SH-SY5Y (cell line): ENCODE measurements around the gene NPHP4.

Experiments used
- GATA2 ChIP-seq: IDR thresholded peaks from 2 replicates; pipeline ENCODE4 v1.6.1; 2011; ENCODE audit warnings: mild to moderate bottlenecking, low read depth, low read length
- GATA3 ChIP-seq: IDR thresholded peaks from 2 replicates; pipeline ENCODE4 v1.6.1; 2011; ENCODE audit warnings: low read depth, mild to moderate bottlenecking, low read length, moderate library complexity

DNA sequence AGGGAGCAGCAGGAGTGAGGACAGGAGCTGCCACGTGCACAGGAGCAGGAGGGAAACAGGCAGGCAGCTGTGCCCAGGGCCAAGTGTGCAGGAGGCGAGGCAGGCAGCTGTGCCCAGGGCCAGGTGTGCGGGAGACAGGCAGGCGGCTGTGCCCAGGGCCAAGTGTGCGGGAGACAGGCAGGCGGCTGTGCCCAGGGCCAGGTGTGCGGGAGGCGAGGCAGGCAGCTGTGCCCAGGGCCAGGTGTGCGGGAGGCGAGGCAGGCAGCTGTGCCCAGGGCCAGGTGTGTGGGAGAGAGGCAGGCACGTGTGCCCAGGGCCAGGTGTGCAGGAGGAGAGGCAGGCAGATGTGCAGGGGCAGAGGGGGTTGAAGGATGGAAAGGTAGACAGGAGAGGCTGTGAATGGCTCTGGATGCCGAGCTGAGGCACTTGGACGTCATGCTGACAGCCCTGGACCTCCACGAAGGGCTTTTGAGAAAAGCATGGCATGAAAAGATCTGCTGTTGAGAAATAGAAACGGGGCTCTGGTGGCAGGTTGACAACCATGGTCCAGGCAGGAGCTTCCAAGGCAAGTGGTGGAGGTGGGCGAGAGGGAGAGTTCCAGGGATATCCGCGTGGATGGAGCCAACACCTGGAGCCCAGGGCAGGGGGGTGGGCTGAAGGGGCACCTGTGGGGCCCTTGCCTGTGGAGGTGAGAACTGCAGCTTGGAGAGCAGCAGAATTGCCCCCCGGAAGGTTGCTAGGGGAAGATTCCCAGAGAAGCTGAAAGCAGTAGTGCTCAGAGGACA, 19.1 kb upstream of the NPHP4 start:
- TF ChIP-seq GATA3 (no peak), GATA2 (no peak)
